Adrenal gland (tissue), 12 donors: ENCODE results near the gene CUL2. TPM values are rescaled to one million over a fixed set of nuclear protein-coding genes. Genes with fewer than 3 reads are reported as not detected.

Source experiments
- DNase-seq, 7 donors: peaks; one replicate each; pipeline ENCODE4 v3.0.0-alpha.2; 2019 to 2020
- H3K27ac ChIP-seq, 5 donors: fragments of 200-600 bp; sonication (generic) in 4 of 5; 1 replicate in 3 of 5; 2 replicates in 2 of 5; pipeline versions ENCODE4 v1.5.1 to v1.8.0; 2016 to 2020; ENCODE audit warnings: mild to moderate bottlenecking in 1 of 5
- H3K27me3 ChIP-seq: fragments of 200-600 bp; 2 replicates; pipeline ENCODE4 v1.8.0; 2021
- H3K36me3 ChIP-seq, 2 donors: fragments of 200-600 bp; replicated peaks in 1 of 2; 1 replicate in 1 of 2; 2 replicates in 1 of 2; pipeline versions ENCODE4 v1.5.1 to v1.8.0; 2018 to 2022
- H3K4me1 ChIP-seq, 2 donors: fragments of 200-600 bp; replicated peaks in 1 of 2; 1 replicate in 1 of 2; 2 replicates in 1 of 2; pipeline versions ENCODE4 v1.5.1 to v1.8.0; 2018 to 2021
- H3K4me3 ChIP-seq, 4 donors: fragments of 200-600 bp; sonication (generic) in 3 of 4; one replicate each; pipeline ENCODE4 v1.5.1; 2016 to 2018
- H3K9me3 ChIP-seq, 3 donors: fragments of 200-600 bp; sonication (generic) in 1 of 3; replicated peaks in 1 of 3; 1 replicate in 2 of 3; 2 replicates in 1 of 3; pipeline versions ENCODE4 v1.5.1 to v1.8.0; 2016 to 2021
- CTCF ChIP-seq, 6 experiments: fragments of 450-650 bp in 4 of 6; fragments of 200-600 bp in 2 of 6; sonication (generic) in 1 of 6; IDR thresholded peaks; 1 replicate in 5 of 6; 2 replicates in 1 of 6; pipeline versions ENCODE4 v1.5.1 to v1.8.0; 2016 to 2021; ENCODE audit warnings: antibody characterized with exemption in 6 of 6, mild to moderate bottlenecking in 2 of 6, moderate library complexity in 1 of 6
- POLR2A ChIP-seq, 2 donors: fragments of 450-650 bp; IDR thresholded peaks; one replicate each; pipeline ENCODE4 v1.6.1; 2017; ENCODE audit warnings: antibody characterized with exemption in 2 of 2, mild to moderate bottlenecking in 2 of 2, moderate library complexity in 1 of 2
- WGBS, 4 donors: extraction: QIAGEN DNeasy Blood & Tissue Kit in 2 of 4; methylation state at CpG; one replicate each; pipeline versions ENCODE4 v1.1.5 to v1.1.7; 2013 to 2017; 5-methylcytosine and 5-hydroxymethylcytosine counted together
- intact Hi-C, 2 donors: fragments of 100-400 bp; cut with DNase I; formaldehyde crosslinking; loops; one replicate each; pipeline versions ENCODE4 v1.14.1 to v1.15.0; 2022 to 2023
- polyA plus RNA-seq, 3 donors: library from polyadenylated mRNA; stranded (reverse); fragments of 200-250 nt in 2 of 3; fragments of 350-450 nt in 1 of 3; fragmentation: Illumina TruSeq in 1 of 3; extraction: RNeasy Lipid Tissue Mini Kit (QIAGEN cat#74804) in 1 of 3; gene quantifications; one replicate each; pipeline ENCODE4 v1.2.3, GENCODE V29; 2013 to 2014
- total RNA-seq, 9 donors: library from RNA; depleted of rRNA in 4 of 9; stranded (reverse); fragments of >200 nt in 4 of 9; fragments of 120-200 nt in 1 of 9; fragmentation: NEBNext Ultra II Directional in 1 of 9; extraction: Animal tissue kit (Norgen Biotek cat#: 25700) in 1 of 9; gene quantifications; one replicate each; pipeline versions ENCODE4 v1.1.0 to v1.2.4, GENCODE V29; 2013 to 2023
- donor health status: healthy with polysubstance abuse.
- donor health status: Bipolar disorder and iron deficiency.
- donor health status: DM: yes; HTN: yes; CAD: no.
- donor health status: DM: no; HTN: no; CAD: no.
- donor health status: DM: no; HTN: no; CAD: no.
- donor health status: DM: yes; HTN: yes; CAD: no.

CUL2 gene
- total and polyA plus RNA-seq, 12 donors, result 6.2 to 52.2 (median 26.1) TPM

- WGBS, 4 donors, result 90 to 97% (median 95%) methylated on average over 13 of the region's 13 CpGs
- H3K27ac ChIP-seq, result no peak overlapping the region
- H3K4me3 ChIP-seq, result no peak overlapping the region
- TF ChIP-seq CTCF (IDR thresholded peaks at IDR 0.05), result no peak
- no peak for TF ChIP-seq POLR2A (IDR thresholded peaks at IDR 0.05)
- no peak for DNase-seq
- no peaks in the 10 kb centered on the region for H3K27me3 ChIP-seq
- H3K36me3 ChIP-seq, result no peaks in the 10 kb centered on the region
- peaks cover 0 to 7% of the 10 kb centered on the region in 2 donors for H3K4me1 ChIP-seq
- intact Hi-C loops, result no loop called here
- no peaks in the 10 kb centered on the region for H3K9me3 ChIP-seq
Observed at GRCh38 chr10:34964166-34964800, 125.9 kb downstream of the CUL2 start.

GRCh38 chr10:34962866-34963265 lies 127.3 kb downstream of the CUL2 start:
- Histone ChIP-seq H3K9me3 (no peaks in the 10 kb centered on the region), H3K27me3 (no peaks in the 10 kb centered on the region), H3K27ac (no peak overlapping the region), H3K36me3 (no peaks in the 10 kb centered on the region), H3K4me1 (peaks cover 0 to 7% of the 10 kb centered on the region in 2 donors), H3K4me3 (no peak overlapping the region)
- intact Hi-C loops, result no loop called here
- DNase-seq, result no peak
- WGBS, 4 donors, result 64 to 100% (median 84%) methylated on average over 2 of the region's 2 CpGs
- TF ChIP-seq CTCF (IDR thresholded peaks at IDR 0.05) (no peak), POLR2A (IDR thresholded peaks at IDR 0.05) (no peak)

- 61 to 91% (median 75%) methylated on average over 8 of the region's 8 CpGs for whole genome bisulfite sequencing, 4 donors
- TF ChIP-seq CTCF (IDR thresholded peaks at IDR 0.05) (peak in 4 of 6 experiments; percentile 14 to 26 (median 23)), POLR2A (IDR thresholded peaks at IDR 0.05) (no peak)
- intact Hi-C loops, result no loop called here
Observed at GRCh38 chr10:34960983-34961382, 129.2 kb downstream of the CUL2 start.

GRCh38 chr10:34959786-34960185 lies 130.4 kb downstream of the CUL2 start:
- no peak for DNase-seq
- 62 to 68% (median 65%) methylated on average over 4 of the region's 4 CpGs for WGBS, 4 donors
- no peak for TF ChIP-seq CTCF (IDR thresholded peaks at IDR 0.05)
- no peak for TF ChIP-seq POLR2A (IDR thresholded peaks at IDR 0.05)
- Histone ChIP-seq H3K4me3 (no peak overlapping the region), H3K4me1 (no peaks in the 10 kb centered on the region), H3K36me3 (no peaks in the 10 kb centered on the region), H3K9me3 (no peaks in the 10 kb centered on the region), H3K27ac (no peak overlapping the region), H3K27me3 (no peaks in the 10 kb centered on the region)
- intact Hi-C loops, result no loop called here

More at GRCh38 chr10:34960983-34961382, 129.2 kb downstream of the CUL2 start:
- DNase-seq, result peak in 1 of 7 donors; percentile 18
- Histone ChIP-seq H3K4me3 (no peak overlapping the region), H3K27ac (no peak overlapping the region), H3K4me1 (no peaks in the 10 kb centered on the region), H3K36me3 (no peaks in the 10 kb centered on the region), H3K27me3 (no peaks in the 10 kb centered on the region), H3K9me3 (no peaks in the 10 kb centered on the region)
